Activated CD4-positive, alpha-beta T cell treated with anti-CD3 and anti-CD28 coated beads, Interleukin-2, amount 50 U/mL, for 16 hours (primary cell): ENCODE measurements around the gene CIDEC.

ENCODE experiments used
- DNase-seq: peaks from one replicate; pipeline ENCODE4 v3.0.0-alpha.2; 2020

Gene CIDEC

GRCh38 chr3:9879830-9880549 is at the start of gene CIDEC:
CIDEC (minus strand) TSS chr3:9880253; CDS start chr3:9878486, 1,767 bp downstream.
- DNase-seq, result no peak

- DNase-seq, result no peak
These were observed 48.1 kb upstream of the CIDEC start for GRCh38 chr3:9928158-9928557.

GRCh38 chr3:9918261-9919038 is 38.4 kb upstream of the CIDEC start:
- no peak for DNase-seq

GRCh38 chr3:9917820-9918219 is 37.8 kb upstream of the CIDEC start:
- no peak for DNase-seq

- DNase-seq, result no peak
These were observed 37.0 kb upstream of the CIDEC start, which contains the start of gene IL17RC for GRCh38 chr3:9916734-9917680. IL17RC (plus strand) TSS chr3:9917098; CDS start chr3:9917316, 218 bp downstream.

GRCh38 chr3:9916346-9916733 is 36.3 kb upstream of the CIDEC start:
- DNase-seq, result no peak

GRCh38 chr3:9915254-9916141 is 35.4 kb upstream of the CIDEC start:
- no peak for DNase-seq

- no peak for DNase-seq
These were observed 34.7 kb upstream of the CIDEC start for GRCh38 chr3:9914559-9915253.

- DNase-seq, result no peak
These were observed 34.0 kb upstream of the CIDEC start for GRCh38 chr3:9914011-9914410.

GRCh38 chr3:9913601-9914000 is 33.5 kb upstream of the CIDEC start:
- DNase-seq, result no peak

GRCh38 chr3:9912294-9912935 is 32.4 kb upstream of the CIDEC start:
- DNase-seq, result no peak

- DNase-seq, result no peak
These were observed 31.8 kb upstream of the CIDEC start for GRCh38 chr3:9911863-9912262.

- DNase-seq, result no peak
These were observed 29.4 kb upstream of the CIDEC start for GRCh38 chr3:9909221-9910013.

- no peak for DNase-seq
These were observed 28.2 kb upstream of the CIDEC start for GRCh38 chr3:9908286-9908685.

- DNase-seq, result no peak
These were observed 26.4 kb upstream of the CIDEC start for GRCh38 chr3:9906480-9906879.

GRCh38 chr3:9903904-9904303 is 23.9 kb upstream of the CIDEC start:
- no peak for DNase-seq

- DNase-seq, result no peak
These were observed 23.2 kb upstream of the CIDEC start for GRCh38 chr3:9903238-9903624.

- no peak for DNase-seq
These were observed 22.6 kb upstream of the CIDEC start, which contains the start of gene IL17RE for GRCh38 chr3:9902372-9903237. IL17RE (plus strand) TSS chr3:9902848; CDS start chr3:9902933, 85 bp downstream.

- DNase-seq, result peak; percentile 62
These were observed 21.9 kb upstream of the CIDEC start for GRCh38 chr3:9901967-9902366.
